HL-60 (cell line): Measurements from ENCODE around the gene ZBTB7C.

Experiments
- DNase-seq, 2 experiments: peaks; one replicate each; pipeline ENCODE4 v3.0.0-alpha.2; 2010 to 2020; ENCODE audit warnings: low read depth in 1 of 2, low spot score in 1 of 2
- H3K27ac ChIP-seq: fragments of 250-450 bp; sonication (Bioruptor Pico); replicated peaks from 2 replicates; pipeline ENCODE4 v1.5.1; 2020; ENCODE audit warnings: mild to moderate bottlenecking, moderate library complexity
- H3K27me3 ChIP-seq: fragments of 250-450 bp; sonication (Bioruptor Pico); 2 replicates; pipeline ENCODE4 v1.5.1; 2021; ENCODE audit warnings: mild to moderate bottlenecking, moderate library complexity; ENCODE audit not compliant: insufficient read depth, poor library complexity, severe bottlenecking
- H3K4me3 ChIP-seq: replicated peaks from 2 replicates; pipeline ENCODE4 v1.5.1; 2011; ENCODE audit warnings: mild to moderate bottlenecking, control low read depth, low read length; ENCODE audit not compliant: insufficient read depth
- CTCF ChIP-seq: IDR thresholded peaks from one replicate; pipeline ENCODE4 v1.5.1; 2011; ENCODE audit warnings: low read length, control low read depth, inconsistent platforms; ENCODE audit not compliant: insufficient read depth
- GABPA ChIP-seq: IDR thresholded peaks from 2 replicates; pipeline ENCODE4 v1.6.1; 2012; ENCODE audit warnings: low read depth
- POLR2AphosphoS5 ChIP-seq: IDR thresholded peaks from 2 replicates; pipeline ENCODE4 v1.6.1; 2012; ENCODE audit warnings: low read depth
- SPI1 ChIP-seq: IDR thresholded peaks from 2 replicates; pipeline ENCODE4 v1.6.1; 2012; ENCODE audit warnings: low read depth, mild to moderate bottlenecking, borderline replicate concordance
- TF ChIP-seq, protein P1 (sequence below): IDR thresholded peaks from 2 replicates; pipeline ENCODE4 v1.6.1; 2012; ENCODE audit warnings: low read depth; ENCODE audit not compliant: insufficient replicate concordance

Gene ZBTB7C

DNA sequence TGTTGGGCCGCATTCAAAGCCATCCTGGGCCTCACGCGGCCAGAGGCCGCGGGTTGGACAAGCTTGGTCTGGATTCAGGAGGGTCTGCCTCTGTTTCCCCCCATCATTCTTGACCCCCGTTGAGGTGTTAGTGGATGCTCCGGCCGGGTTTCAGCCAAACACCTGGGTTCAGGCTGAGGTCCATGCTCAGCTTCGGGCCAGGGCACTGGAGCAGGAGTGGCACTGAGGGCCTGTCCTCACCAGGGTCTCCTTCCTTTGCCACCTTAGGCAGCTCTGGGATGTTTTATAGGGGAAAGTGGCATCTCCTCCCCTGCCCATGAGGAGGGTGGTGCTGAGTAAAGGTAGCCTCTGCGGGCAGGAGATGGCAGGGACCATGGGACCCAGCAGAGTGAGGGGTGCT is 401.8 kb downstream of the ZBTB7C start:
- Histone ChIP-seq H3K4me3 (no peak overlapping the region), H3K27me3 (no peaks in the 10 kb centered on the region), H3K27ac (no peak overlapping the region)
- DNase-seq: no peak
- TF ChIP-seq, protein P1, sequence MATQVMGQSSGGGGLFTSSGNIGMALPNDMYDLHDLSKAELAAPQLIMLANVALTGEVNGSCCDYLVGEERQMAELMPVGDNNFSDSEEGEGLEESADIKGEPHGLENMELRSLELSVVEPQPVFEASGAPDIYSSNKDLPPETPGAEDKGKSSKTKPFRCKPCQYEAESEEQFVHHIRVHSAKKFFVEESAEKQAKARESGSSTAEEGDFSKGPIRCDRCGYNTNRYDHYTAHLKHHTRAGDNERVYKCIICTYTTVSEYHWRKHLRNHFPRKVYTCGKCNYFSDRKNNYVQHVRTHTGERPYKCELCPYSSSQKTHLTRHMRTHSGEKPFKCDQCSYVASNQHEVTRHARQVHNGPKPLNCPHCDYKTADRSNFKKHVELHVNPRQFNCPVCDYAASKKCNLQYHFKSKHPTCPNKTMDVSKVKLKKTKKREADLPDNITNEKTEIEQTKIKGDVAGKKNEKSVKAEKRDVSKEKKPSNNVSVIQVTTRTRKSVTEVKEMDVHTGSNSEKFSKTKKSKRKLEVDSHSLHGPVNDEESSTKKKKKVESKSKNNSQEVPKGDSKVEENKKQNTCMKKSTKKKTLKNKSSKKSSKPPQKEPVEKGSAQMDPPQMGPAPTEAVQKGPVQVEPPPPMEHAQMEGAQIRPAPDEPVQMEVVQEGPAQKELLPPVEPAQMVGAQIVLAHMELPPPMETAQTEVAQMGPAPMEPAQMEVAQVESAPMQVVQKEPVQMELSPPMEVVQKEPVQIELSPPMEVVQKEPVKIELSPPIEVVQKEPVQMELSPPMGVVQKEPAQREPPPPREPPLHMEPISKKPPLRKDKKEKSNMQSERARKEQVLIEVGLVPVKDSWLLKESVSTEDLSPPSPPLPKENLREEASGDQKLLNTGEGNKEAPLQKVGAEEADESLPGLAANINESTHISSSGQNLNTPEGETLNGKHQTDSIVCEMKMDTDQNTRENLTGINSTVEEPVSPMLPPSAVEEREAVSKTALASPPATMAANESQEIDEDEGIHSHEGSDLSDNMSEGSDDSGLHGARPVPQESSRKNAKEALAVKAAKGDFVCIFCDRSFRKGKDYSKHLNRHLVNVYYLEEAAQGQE: no peak
- no peak for TF ChIP-seq CTCF
- no peak for TF ChIP-seq POLR2AphosphoS5
- TF ChIP-seq GABPA: no peak
- no peak for TF ChIP-seq SPI1

- no peak for DNase-seq
- H3K27ac ChIP-seq: no peak overlapping the region
- H3K27me3 ChIP-seq: no peaks in the 10 kb centered on the region
- no peak overlapping the region for H3K4me3 ChIP-seq
- no peak for TF ChIP-seq CTCF
Observed at GRCh38 chr18:48006415-48007175, 402.6 kb downstream of the ZBTB7C start.

- no peak for DNase-seq
- Histone ChIP-seq H3K27me3 (no peaks in the 10 kb centered on the region), H3K4me3 (no peak overlapping the region), H3K27ac (no peak overlapping the region; the same call in 1 of the 2 replicates)
- TF ChIP-seq CTCF (no peak), SPI1 (no peak), GABPA (no peak), POLR2AphosphoS5 (no peak)
- TF ChIP-seq, protein P1: no peak
Observed at GRCh38 chr18:48004577-48004976, 404.6 kb downstream of the ZBTB7C start.
